HG03457 (cell line): ENCODE data around the gene SWSAP1.
"Not testable (repeated sequence)": the region's sequence is repeated elsewhere in the genome, so short reads cannot be mapped to it uniquely, and the experiment has no call there.

ENCODE experiments used
- ATAC-seq: cut with Tn5 transposase; IDR thresholded peaks from one replicate; pipeline ENCODE4 v1.9.1; 2021; ENCODE audit warnings: moderate number of reproducible peaks; ENCODE audit not compliant: unreplicated experiment

Gene SWSAP1

GRCh38 chr19:11354102-11354501, 20.4 kb upstream of the SWSAP1 start:
- not testable (repeated sequence) for ATAC-seq

GRCh38 chr19:11355160-11356073, 19.0 kb upstream of the SWSAP1 start, which contains the start of gene PLPPR2:
Gene PLPPR2 (plus strand): TSS chr19:11355432. CDS start chr19:11357674, 2,242 bp downstream.
- ATAC-seq = no peak

GRCh38 chr19:11356074-11356397, 18.4 kb upstream of the SWSAP1 start:
- ATAC-seq = no peak

- no peak for ATAC-seq
These were observed 17.6 kb upstream of the SWSAP1 start for GRCh38 chr19:11356676-11357550.

- ATAC-seq = no peak
These were observed 15.0 kb upstream of the SWSAP1 start for GRCh38 chr19:11359421-11359820.

- ATAC-seq = no peak
These were observed 13.3 kb upstream of the SWSAP1 start for GRCh38 chr19:11361037-11361770.

GRCh38 chr19:11361771-11362731, 12.4 kb upstream of the SWSAP1 start:
- ATAC-seq = no peak

GRCh38 chr19:11363881-11364280, 10.6 kb upstream of the SWSAP1 start:
- no peak for ATAC-seq

GRCh38 chr19:11364296-11364904, 10.1 kb upstream of the SWSAP1 start:
- no peak for ATAC-seq

GRCh38 chr19:11364935-11365334, 9.5 kb upstream of the SWSAP1 start:
- ATAC-seq = no peak

- no peak for ATAC-seq
These were observed 8.8 kb upstream of the SWSAP1 start for GRCh38 chr19:11365557-11366117.

GRCh38 chr19:11367528-11367927, 6.9 kb upstream of the SWSAP1 start:
- no peak for ATAC-seq

- no peak for ATAC-seq
These were observed 3.7 kb upstream of the SWSAP1 start for GRCh38 chr19:11370744-11371143.

- ATAC-seq = no peak
These were observed 1.1 kb upstream of the SWSAP1 start for GRCh38 chr19:11373166-11373884.

- ATAC-seq = no peak
These were observed 507 bp upstream of the SWSAP1 start for GRCh38 chr19:11373885-11374432.

- ATAC-seq = no peak
These were observed 880 bp downstream of the SWSAP1 start for GRCh38 chr19:11375143-11375948.

- ATAC-seq = no peak
These were observed 2.8 kb downstream of the SWSAP1 start for GRCh38 chr19:11377237-11377636.
